NCI-H774 (cell line): Measurements from ENCODE around the gene PCP4L1.
"Not testable (repeated sequence)": the region's sequence is repeated elsewhere in the genome, so short reads cannot be mapped to it uniquely, and the experiment has no call there.

Source experiments
- DNase-seq: peaks from one replicate; lab custom pipeline; 2025; lab: John Stamatoyannopoulos, UW

The PCP4L1 gene

DNA sequence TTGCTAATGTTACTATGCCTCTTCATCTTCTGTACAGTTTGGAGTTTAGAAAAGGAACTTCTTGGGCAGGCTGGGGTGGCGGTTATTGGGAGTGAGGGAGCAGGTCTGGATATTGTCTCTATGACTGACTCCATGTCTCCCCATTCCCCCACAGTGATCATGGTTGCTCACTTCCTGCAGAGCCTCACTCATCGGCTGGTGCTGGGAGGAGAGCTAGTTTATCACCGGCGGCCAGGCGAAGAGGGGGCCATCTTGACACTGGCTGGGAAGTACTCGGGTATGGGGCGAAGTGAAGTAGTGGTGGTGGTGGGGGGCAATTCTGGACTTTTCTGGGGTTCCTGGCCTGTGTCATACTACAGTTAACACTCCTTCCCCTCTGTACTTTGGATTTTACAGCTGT, 30.5 kb upstream of the PCP4L1 start:
- DNase-seq, result no peak

DNA sequence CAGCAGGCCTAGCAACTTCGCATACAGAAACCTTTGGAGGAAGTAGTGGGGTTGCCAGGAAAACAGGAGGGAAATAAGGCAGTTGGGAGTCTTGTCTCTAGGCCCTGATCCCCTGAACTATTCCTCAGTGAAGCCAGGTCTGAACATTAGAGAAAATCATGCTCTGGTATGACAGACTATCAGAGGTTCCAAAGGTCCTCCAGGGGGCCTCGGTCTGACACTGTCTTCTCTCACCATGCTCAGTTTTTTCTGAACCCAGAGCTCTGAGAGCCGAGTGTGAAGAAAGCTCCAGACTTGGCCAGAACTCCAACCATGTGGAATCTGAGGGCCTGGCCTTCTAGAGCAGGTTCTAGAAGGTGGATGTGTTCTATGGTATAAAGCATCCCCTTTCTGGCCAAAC, 28.6 kb upstream of the PCP4L1 start:
- DNase-seq, result no peak

DNA sequence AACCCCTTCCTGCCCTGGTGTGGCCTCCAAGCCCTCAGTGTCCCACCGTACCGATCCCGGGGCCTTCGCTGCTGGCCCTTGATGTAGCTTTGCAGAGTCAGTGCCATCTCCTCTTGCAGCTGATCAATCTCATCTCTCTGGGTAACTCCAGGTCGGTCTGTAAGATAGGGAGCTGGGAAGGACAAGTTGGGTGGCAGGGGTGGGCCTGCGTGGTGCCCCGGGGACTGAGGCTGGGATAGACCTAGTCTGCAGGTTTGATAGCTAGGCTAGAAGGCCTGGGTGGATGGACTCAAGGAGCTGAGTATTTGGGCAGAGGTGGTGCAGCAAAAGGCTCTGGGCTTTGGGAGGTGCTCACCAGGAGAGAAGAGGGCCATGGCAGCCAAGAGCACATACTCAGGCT, 27.8 kb upstream of the PCP4L1 start:
- no peak for DNase-seq

DNA sequence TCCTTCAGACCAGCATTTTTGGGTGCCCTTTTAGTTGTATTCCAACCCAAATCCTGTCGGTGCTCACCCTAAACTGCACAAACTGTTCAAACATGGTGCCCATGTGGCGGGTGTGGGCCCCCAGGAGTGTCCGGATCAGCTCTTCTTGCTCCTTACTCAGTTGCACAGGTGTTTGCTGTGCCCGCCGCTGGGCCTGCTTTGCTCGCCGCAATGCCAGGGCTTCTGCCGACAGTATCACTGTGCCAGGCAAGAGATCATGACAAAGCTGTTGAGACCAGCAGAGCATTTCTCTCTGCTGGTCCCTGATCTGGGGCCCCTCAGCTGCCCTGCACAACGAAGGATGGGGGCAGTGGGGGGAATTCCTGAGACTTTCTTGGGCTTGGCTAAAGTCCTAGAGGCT, 25.4 kb upstream of the PCP4L1 start:
- DNase-seq, result no peak

DNA sequence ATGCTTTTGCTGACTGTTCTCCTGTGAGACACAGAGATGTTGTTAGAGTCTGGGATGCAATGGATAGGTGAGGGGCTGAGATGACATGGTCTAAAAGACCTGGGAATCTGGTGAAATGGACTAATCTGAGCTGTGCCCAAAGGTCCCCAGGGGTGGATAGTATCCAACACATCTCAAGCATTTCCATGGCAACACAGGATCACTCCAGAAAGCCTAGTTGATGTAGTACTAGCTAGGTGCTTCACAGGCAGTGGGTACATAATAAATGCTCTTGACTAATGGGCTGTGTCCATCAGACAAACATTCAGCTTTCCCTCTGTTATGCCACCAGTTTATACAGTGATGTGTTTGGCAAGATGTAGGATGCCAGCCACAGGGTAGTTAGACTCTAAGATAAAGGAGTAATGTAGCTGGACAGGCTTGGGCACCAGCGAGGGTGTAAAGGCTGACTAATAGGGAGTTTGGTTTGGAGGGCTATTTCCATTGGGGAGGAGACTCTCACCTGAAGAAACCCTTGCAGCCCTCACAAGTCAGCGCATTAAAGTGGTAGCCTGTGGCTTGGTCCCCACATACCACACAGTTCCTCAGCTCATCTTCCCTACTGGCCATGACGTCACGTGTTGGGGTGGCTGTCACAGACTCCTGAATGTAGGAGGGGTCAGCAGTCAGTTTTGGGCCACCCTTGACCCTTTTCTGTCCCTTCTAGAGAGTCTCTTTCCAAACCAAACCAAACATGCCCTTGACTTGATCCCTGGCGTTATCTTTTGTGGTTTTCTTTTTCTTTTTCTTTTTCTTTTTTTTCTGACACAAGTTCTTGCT, 22.4 kb upstream of the PCP4L1 start:
- DNase-seq, result no peak

DNA sequence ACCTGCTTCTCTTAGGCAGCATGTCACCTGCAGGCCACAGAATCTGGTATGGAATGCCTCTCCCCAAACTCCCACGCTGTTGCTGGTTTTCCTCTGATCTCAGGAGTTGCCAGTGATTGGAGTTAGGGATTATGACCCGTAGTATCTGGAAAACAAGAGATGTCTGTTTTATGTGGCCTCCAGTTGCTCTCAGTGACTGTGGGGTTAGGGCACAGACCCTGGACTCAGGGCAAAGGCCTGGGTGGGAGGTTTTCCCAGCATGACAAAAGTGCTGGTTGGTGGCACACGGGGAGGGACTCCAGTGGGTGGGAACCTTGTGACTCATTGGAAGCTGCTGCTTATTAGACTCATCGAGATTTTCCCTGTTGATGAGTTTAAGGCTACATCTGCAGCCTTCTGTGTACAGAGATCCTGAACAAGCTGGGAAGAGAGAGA, 20.5 kb upstream of the PCP4L1 start, which contains the start of gene NR1I3:
NR1I3 (minus strand) TSS at position 165 of the 435 bp plus-strand sequence. CDS start 1,638 bp downstream, outside the sequence.
- DNase-seq, result no peak

DNA sequence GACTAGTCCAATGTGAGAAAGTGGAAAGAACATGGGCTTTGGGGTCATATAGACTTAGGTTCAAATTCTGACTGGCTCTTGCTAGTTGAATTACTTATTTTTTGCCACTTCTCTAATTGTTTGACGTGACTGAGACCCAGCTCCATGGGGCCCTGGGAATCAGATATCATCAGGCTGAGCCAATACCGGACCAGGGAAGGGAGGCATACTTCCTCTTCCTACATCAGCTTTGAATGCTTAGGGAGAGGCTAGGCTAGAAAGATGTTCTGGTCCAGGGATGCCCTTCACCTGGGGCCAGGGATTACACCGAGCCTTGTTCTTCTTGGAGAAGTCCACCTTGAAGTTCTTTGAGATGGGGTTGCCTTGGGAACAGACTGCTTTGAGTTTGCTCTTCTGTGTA, 16.9 kb upstream of the PCP4L1 start:
- no peak for DNase-seq

DNA sequence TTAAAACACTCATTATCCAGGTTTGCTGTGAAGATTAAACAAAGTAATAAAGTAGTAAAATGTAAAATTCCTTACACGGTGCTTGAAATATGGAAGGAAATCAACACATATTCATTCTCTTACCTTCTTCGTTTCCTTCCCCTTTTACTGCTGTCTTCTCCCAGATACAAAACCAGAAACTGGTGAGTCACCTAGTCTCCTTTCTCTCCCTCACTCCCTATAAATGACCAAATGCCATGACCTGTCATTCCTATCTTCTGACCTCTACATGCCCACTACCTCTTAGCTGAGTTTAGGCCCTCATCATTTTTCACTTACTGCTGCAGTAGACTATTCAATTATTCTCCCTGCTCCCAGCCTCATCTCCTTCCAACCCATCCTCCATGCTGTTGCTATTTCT, 16.2 kb upstream of the PCP4L1 start:
- DNase-seq, result no peak

DNA sequence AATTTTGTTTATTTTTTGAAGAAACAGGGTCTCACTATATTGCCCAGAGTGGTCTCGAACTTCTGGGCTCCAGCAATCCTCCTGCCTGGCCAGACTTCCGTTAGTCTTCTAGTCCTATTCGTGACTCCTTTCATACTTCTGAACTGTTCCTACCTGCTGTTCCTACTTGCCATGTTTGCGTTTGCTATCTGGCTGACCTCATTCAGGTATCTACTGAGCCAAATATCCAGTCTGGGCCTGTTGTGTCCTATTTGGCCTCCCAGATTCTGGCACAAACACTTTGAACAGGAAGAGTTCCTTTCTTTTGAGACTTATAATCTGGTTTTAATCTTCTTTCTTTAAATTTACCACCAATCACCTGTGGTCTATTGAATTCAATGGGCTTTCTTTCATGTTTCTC, 13.7 kb upstream of the PCP4L1 start:
- no peak for DNase-seq

DNA sequence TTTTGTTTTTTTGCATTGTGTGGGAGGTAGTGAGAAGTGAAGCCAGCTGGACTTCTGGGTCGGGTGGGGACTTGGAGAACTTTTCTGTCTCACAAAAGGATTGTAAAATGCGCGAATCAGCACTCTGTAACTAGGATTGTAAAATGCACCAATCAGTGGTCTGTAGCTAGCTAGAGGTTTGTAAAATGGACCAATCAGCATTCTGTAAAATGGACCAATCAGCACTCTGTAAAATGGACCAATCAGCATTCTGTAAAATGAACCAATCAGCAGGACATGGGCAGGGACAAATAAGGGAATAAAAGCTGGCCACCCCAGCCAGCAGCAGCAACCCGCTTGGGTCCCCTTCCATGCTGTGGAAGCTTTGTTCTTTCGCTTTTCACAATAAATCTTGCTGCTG, 8.4 kb upstream of the PCP4L1 start:
- not testable (repeated sequence) for DNase-seq

DNA sequence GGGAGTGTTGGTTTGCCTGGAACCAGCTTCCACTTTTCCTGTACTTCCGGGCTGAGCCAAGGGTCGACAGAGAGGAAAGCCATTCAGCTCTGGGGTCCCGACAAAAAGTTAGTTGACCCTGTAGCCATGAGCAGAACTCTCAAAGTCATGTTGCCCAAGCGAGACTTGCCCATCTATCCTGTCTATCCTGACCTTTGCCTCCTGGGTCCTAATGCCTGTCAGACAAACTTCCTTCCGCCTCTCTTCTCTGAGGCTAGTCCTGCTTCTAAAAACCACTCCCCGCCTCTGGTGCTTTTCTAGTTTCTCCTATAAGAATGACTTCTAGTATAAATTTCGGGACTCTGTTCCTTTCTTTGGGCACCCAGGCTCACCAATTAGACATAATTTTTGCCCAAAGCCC, 7.7 kb upstream of the PCP4L1 start:
- DNase-seq, result no peak

DNA sequence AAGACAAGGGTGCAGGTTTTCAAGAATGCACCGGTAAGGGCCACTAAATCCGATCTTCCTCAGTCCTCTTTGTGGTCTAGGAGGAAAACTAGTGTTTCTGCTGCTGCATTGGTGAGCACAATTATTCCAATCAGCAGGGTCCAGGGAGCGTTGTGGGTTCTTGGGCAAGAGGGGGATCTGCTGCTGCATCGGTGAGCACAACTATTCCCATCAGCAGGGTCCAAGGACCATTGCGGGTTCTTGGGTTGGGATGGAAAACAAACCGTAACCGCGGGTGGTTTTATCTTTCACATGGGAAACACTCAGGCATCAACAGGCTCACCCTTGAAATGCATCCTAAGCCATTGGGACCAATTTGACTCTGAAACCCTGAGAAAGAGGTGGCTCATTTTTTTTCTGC, 7.0 kb upstream of the PCP4L1 start:
- DNase-seq, result no peak

DNA sequence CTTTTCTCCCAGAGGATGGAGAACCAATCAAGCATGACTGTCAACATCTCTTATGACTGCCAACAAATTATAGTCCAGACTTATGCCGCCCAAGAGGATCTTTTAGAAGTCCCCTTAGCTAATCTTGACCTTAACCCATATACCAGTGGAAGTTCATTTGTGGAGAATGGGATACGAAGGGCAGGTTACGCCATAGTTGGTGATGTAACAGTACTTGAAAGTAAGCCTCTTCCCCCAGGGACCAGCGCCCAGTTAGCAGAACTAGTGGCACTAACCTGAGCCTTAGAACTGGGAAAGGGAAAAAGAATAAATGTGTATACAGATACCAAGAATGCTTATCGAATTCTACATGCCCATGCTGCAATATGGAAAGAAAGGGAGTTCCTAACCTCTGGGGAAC, 3.2 kb upstream of the PCP4L1 start:
- DNase-seq, result not testable (repeated sequence)

DNA sequence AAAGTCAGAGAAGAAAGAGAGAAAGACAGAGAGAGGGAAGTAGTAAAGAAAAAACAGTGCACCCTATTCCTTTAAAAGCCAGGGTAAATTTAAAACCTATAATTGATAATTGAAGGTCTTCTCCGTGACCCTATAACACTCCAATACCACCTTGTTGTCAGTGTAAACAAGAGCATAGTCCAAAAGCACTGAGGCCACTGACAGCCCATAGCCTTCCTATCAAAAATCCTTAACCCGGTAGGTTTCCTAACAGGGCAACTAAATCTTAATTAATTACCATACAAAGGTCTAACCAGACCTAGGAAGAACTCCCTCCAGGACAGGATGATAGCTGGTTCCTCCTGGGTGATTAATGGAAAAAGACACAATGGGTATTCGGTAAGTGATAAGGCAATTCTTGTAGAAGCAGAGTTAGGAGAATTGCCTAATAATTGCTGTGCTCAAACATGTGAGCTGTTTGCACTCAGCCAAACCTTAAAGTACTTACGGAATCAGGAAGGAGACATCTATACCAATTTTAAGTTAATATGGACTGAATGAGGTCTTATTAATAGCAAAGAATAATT, 2.5 kb upstream of the PCP4L1 start:
- not testable (repeated sequence) for DNase-seq

DNA sequence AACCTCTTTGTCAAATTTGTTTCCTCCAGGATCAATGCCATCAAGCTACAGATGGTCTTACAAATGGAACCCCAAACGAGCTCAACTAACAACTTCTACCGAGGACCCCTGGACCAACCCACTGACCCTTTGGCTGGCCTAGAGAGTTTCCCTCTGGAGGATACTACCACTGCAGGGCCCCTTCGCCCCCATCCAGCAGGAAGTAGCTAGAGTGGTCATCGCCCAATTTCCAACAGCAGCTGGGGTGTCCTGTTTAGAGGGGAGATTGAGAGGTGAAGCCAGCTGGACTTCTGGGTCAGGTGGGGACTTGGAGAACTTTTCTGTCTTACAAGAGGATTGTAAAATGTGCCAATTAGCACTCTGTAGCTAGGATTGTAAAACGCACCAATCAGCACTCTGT, 1.4 kb upstream of the PCP4L1 start:
- not testable (repeated sequence) for DNase-seq

DNA sequence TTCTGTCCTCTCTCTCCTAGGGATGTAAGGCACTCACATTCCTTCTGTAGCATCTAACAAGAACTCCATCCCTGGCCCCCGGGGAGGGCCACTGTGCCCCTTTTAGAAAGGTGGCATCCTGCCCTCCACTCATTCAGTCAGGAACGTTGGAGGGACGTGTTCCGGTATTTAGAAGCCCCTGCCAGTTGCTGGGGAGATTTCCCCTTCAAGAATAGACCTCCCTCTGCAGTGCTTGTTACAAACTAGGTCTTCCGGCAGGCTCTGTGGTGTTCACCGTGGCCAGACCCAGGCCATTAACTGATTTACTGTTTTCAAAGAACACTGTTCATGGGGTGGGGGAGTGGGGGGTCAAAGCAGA, 779 bp downstream of the PCP4L1 start:
- DNase-seq, result no peak

DNA sequence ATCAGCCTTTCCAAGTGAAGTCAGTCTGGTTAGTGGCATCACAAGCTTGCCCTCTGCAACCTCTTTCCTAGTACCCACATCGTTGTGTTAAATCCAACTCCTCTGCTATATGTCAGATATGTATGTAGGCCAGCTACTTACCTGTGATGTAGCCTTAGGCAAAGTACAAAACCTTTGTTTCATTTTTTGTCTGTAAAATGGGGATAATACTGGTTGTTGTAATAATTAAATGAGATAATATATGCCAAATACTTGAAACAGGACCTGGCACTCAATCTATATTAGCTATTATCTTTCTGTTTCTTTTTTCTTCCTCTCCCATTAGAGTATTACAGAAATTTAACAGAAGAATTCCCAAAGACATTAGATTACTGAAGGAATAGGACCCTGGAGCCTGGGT, 1.2 kb downstream of the PCP4L1 start:
- DNase-seq, result no peak

DNA sequence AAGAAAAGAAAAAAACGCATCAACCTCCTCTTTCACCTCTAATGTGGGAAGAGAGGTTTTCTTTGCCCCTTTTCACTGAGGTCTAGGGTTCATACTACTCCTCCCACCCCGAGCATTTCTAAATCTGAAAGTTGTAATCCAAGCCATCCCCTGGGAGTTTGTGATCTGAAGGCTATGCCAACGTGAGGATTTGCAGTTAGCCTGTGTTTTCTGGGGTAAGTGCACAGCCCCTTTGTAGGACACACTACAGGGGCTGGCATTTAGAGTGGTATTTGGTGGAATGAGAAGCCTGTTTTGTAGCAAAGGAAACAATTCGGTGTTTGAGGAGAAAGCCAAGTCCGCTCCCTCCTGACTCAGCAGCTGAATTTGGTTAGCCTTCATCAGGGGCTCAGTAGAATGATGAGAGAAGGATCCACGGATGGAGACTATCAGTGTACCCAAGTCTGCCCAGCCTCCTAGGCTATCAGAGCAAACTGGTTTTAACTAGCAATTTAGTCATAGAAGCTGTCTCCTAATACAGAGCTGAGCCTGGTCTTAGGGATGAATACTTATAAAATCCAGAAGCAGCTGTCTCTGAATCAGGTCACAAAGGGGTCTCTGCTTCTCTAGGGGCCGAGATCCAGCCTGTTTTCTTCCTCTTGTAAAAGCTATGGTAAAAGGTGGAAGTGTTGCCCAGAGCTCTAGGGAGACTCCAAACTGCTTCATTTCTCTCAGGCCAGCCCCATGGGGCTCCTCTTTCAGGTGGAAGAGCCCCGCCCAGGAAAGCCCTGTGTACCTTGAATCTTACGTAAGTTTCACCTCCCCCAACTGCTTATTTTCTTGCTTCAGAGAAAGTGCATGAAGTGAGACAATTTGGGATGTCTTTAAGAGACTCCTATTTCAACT, 2.1 kb downstream of the PCP4L1 start:
- no peak for DNase-seq

DNA sequence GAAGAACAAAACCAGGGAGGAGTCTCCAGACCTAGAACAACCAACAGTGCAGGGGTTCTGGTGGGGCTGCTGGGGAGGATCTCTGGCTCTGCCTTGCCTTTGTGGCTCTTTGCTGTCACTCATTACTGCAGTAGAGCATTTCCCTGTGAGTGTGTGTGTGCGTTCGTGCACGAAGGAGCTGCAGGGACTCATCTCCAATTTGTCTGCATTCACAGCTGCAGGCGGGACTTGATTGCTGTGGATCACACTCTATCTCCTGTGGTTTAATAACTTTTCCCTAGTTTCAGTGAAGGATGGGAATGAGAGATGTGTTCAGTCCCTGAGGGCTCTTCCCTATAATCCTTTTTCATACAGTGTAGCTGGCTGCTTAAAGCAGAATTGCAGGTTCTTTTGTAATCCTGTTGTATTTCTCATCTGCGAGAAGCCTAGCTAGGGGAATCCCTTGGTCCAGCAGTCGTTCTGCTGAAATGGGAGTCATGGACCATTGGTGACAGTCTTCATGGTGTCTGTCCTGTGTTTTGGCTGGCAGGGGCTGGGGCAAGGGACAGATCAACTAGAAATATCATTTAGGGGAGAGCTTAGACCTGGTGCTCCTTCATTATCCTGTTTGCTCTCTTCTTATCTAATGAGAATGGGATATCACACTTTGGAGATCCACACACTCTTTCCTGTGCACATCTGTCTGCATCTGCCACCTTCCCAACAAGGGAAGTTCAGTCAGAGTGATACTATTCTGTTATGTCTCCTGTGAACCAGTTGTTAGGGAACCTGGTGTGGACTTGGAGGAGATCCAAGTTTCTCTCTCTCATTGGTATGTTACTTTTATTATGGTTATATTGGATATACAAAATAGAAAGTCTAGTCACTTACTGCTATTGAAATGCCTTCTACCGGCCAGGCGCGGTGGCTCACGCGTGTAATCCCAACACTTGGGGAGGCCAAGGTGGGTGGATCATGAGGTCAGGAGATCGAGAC, 3.0 kb downstream of the PCP4L1 start:
- no peak for DNase-seq

DNA sequence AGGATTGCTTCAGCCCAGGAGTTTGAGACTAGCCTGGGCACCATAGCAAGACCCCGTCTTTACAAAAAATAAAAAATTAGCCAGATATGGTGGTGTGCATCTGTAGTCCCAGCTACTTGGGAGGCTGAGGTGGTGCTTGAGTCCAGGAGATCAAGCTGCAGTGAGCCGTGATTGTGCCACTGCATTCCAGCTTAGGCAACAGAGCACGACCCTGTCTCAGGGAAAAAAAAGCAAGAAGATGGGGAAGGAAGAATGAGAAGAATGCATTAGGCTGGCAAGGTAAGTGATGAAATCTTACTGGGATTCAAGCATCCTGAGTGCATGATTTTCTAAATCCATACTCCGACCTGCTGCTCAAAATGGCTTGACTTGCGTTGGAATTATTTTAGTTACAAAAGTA, 6.8 kb downstream of the PCP4L1 start:
- no peak for DNase-seq

DNA sequence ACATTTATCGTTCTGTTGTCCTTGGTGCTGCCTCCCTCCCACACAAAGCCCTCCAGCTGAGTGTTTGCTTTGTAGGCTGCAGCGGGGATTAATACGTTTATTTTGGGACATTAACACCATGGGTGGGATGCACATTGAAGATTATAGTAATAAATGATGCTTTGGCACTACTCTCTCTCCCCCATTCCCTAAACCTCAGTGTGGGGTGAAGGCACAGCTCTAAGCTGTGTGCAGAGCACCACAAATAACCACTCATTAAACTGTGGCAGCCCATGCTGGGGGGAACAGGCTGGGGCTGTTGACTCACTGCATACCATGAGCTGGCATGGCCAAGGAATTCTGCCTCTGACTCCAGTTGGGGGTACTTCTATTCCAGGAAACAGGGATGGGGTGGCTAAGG, 7.7 kb downstream of the PCP4L1 start:
- no peak for DNase-seq

DNA sequence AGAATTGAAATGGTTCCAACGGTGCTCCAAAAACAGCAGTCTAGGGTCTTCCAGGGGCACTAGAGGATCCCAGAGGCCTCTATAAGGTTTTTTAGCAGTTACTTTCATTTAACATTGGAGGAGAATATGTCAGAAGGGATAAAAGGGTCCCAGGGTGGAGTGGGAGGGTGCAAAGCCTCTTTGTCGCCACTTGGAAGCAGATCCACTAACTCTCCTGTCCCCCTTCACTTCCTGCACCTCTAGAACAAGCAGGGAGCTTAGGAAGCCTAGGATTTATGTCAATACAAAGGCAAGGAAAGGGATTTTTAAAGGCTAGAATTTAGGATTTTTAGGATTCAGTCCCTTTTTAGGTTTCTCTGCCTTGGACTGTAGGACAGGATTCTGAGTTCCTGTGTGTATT, 8.3 kb downstream of the PCP4L1 start:
- DNase-seq, result no peak
